A549 (cell line): ENCODE measurements around the gene HOXD11. TPM values are rescaled to one million over a fixed set of nuclear protein-coding genes. Genes with fewer than 3 reads are reported as not detected.

Experiments used
- ATAC-seq, 2 experiments: fragments of 200-7000 bp in 1 of 2; fragments of >200 bp in 1 of 2; cut with Nextera tagmentation in 1 of 2; cut with Tn5 transposase in 1 of 2; 3 replicates each; pipeline versions ENCODE4 v1.8.0 to v1.9.1; 2018 to 2020; ENCODE audit warnings: mild to moderate bottlenecking in 1 of 2, moderate library complexity in 1 of 2
- CTCF ChIA-PET: fragments of 300-600 bp; sonication (Branson Sonifier 250); formaldehyde crosslinking; extraction: SDS; loops from one replicate; lab custom pipeline; 2021; ENCODE audit warnings: antibody characterized with exemption, inconsistent platforms; lab: Yijun Ruan, JAX
- POLR2A ChIA-PET: fragments of 350-600 bp; formaldehyde crosslinking; extraction: SDS; loops from one replicate; lab custom pipeline; 2021; ENCODE audit warnings: antibody characterized with exemption, inconsistent platforms; lab: Yijun Ruan, JAX
- DNase-seq, 2 experiments: peaks; one replicate each; pipeline versions ENCODE4 v3.0.0 to v3.0.0-alpha.2; 2011 to 2016; ENCODE audit warnings: low read depth in 1 of 2, low spot score in 1 of 2
- FAIRE-seq: peaks from 2 replicates; lab custom pipeline; 2011; peaks lifted over from hg19 to GRCh38; lab: Jason Lieb, UNC
- H3K27ac ChIP-seq, 2 experiments: fragments of >200 bp; sonication (Bioruptor Twin); formaldehyde crosslinking; 3 replicates each; pipeline ENCODE4 v1.5.1; 2016 to 2017
- H3K4me1 ChIP-seq: fragments of >200 bp; sonication (Bioruptor Twin); formaldehyde crosslinking; 3 replicates; pipeline ENCODE4 v1.6.1; 2016
- H3K4me2 ChIP-seq: fragments of >200 bp; sonication (Bioruptor Twin); formaldehyde crosslinking; 3 replicates; pipeline ENCODE4 v1.6.1; 2016
- H3K4me3 ChIP-seq: fragments of >200 bp; sonication (Bioruptor Twin); formaldehyde crosslinking; 3 replicates; pipeline ENCODE4 v1.5.1; 2016
- H3K9me3 ChIP-seq: fragments of >200 bp; sonication (Bioruptor Twin); formaldehyde crosslinking; 3 replicates; pipeline ENCODE4 v1.6.1; 2016
- CBX8 ChIP-seq: fragments of 200-600 bp; sonication (generic); IDR thresholded peaks from 2 replicates; pipeline ENCODE4 v1.6.1; 2016
- CHD2 ChIP-seq: fragments of 150-350 bp; IDR thresholded peaks from 2 replicates; pipeline ENCODE4 v1.6.1; 2014; ENCODE audit warnings: low read length; ENCODE audit not compliant: partially characterized antibody
- CHD4 ChIP-seq: fragments of 200-600 bp; sonication (generic); IDR thresholded peaks from 2 replicates; pipeline ENCODE4 v1.6.1; 2016; ENCODE audit warnings: antibody characterized with exemption, mild to moderate bottlenecking, borderline replicate concordance
- FOSL2 ChIP-seq, 2 experiments: fragments of 450-650 bp in 1 of 2; fragments of >200 bp in 1 of 2; sonication (Bioruptor Twin) in 1 of 2; formaldehyde crosslinking; IDR thresholded peaks; 2 replicates each; pipeline versions ENCODE4 v1.5.0 to v1.6.1; 2016 to 2020; ENCODE audit warnings: mild to moderate bottlenecking in 1 of 2, moderate library complexity in 1 of 2
- FOXS1 ChIP-seq: fragments of 250-450 bp; sonication (Bioruptor Pico); IDR thresholded peaks from 2 replicates; pipeline ENCODE4 v1.5.0; 2020; ENCODE audit warnings: mild to moderate bottlenecking, moderate library complexity
- HOXB13 ChIP-seq: fragments of 250-450 bp; sonication (Bioruptor Pico); IDR thresholded peaks from 2 replicates; pipeline ENCODE4 v1.5.0; 2020; ENCODE audit warnings: low read depth, mild to moderate bottlenecking, moderate library complexity
- KDM5A ChIP-seq: fragments of 200-600 bp; sonication (generic); IDR thresholded peaks from 2 replicates; pipeline ENCODE4 v1.6.1; 2016; ENCODE audit warnings: antibody characterized with exemption, mild to moderate bottlenecking
- NPAS2 ChIP-seq: fragments of 250-450 bp; sonication (Bioruptor Pico); IDR thresholded peaks from 2 replicates; pipeline ENCODE4 v1.8.0; 2022; ENCODE audit warnings: mild to moderate bottlenecking, moderate library complexity, borderline replicate concordance
- POLR2A ChIP-seq: IDR thresholded peaks from 2 replicates; pipeline ENCODE4 v1.6.1; 2012; ENCODE audit warnings: mild to moderate bottlenecking, low read length
- RARB ChIP-seq: fragments of 250-450 bp; sonication (Bioruptor Pico); IDR thresholded peaks from 2 replicates; pipeline ENCODE4 v1.8.0; 2021; ENCODE audit warnings: mild to moderate bottlenecking, moderate library complexity
- RCOR1 ChIP-seq: fragments of 150-350 bp; IDR thresholded peaks from 2 replicates; pipeline ENCODE4 v1.6.1; 2014; ENCODE audit warnings: antibody characterized with exemption, low read length, low read depth
- RFX5 ChIP-seq: fragments of 450-650 bp; IDR thresholded peaks from 2 replicates; pipeline ENCODE4 v1.7.1; 2014; ENCODE audit warnings: antibody characterized with exemption, mild to moderate bottlenecking, moderate library complexity
- RNF2 ChIP-seq: fragments of 200-600 bp; sonication (generic); IDR thresholded peaks from 2 replicates; pipeline ENCODE4 v1.6.1; 2016; ENCODE audit warnings: low read depth, mild to moderate bottlenecking, antibody characterized with exemption, moderate library complexity, borderline replicate concordance
- SMC3 ChIP-seq: fragments of >200 bp; sonication (Bioruptor Twin); formaldehyde crosslinking; IDR thresholded peaks from 3 replicates; pipeline ENCODE4 v1.6.1; 2018; ENCODE audit warnings: inconsistent platforms
- ZC3H11A ChIP-seq: fragments of 450-650 bp; IDR thresholded peaks from 2 replicates; pipeline ENCODE4 v1.6.1; 2014; ENCODE audit warnings: antibody characterized with exemption, mild to moderate bottlenecking
- ZFP36 ChIP-seq: fragments of 450-650 bp; IDR thresholded peaks from 2 replicates; pipeline ENCODE4 v1.6.1; 2014; ENCODE audit warnings: borderline replicate concordance; ENCODE audit not compliant: partially characterized antibody
- ZNF302 ChIP-seq: fragments of 250-450 bp; sonication (Bioruptor Pico); IDR thresholded peaks from 2 replicates; pipeline ENCODE4 v1.9.0; 2021; ENCODE audit warnings: inconsistent platforms, mild to moderate bottlenecking, moderate library complexity
- WGBS: methylation state at CpG from one replicate; pipeline ENCODE4 v1.1.6; 2017; ENCODE audit errors: missing lambda C conversion rate; 5-methylcytosine and 5-hydroxymethylcytosine counted together
- polyA plus RNA-seq, 4 experiments: library from polyadenylated mRNA; depleted of rRNA in 3 of 4; stranded (reverse); fragments of >200 nt; fragmentation: RNase III in 1 of 4; extraction: RNeasy Plus Mini Kit Qiagen cat#74134 plus additional on column Dnase treatment in 1 of 4; gene quantifications; 2 replicates in 3 of 4; 3 replicates in 1 of 4; pipeline ENCODE4 v1.2.3, GENCODE V29; 2011 to 2017
- TF ChIP-seq, protein P1 (sequence below): fragments of 250-450 bp; sonication (Bioruptor Pico); IDR thresholded peaks from 2 replicates; pipeline ENCODE4 v1.5.0; 2021; ENCODE audit warnings: mild to moderate bottlenecking, moderate library complexity, borderline replicate concordance
- TF ChIP-seq, protein P2 (sequence below): IDR thresholded peaks from 2 replicates; pipeline ENCODE4 v1.6.1; 2012
- TF ChIP-seq, protein P3 (sequence below): IDR thresholded peaks from 2 replicates; pipeline ENCODE4 v1.6.1; 2012; ENCODE audit warnings: low read depth, borderline replicate concordance
- TF ChIP-seq, protein P4 (sequence below): IDR thresholded peaks from 2 replicates; pipeline ENCODE4 v1.6.1; 2012
- TF ChIP-seq, protein P5 (sequence below): fragments of 150-350 bp; IDR thresholded peaks from 2 replicates; pipeline ENCODE4 v1.6.1; 2014; ENCODE audit warnings: low read depth, mild to moderate bottlenecking, low read length
- TF ChIP-seq, protein P6 (sequence below): fragments of >200 bp; sonication (Bioruptor Twin); formaldehyde crosslinking; IDR thresholded peaks from 2 replicates; pipeline ENCODE4 v1.6.1; 2016

HOXD11 gene
- polyA plus RNA-seq, 2 of the 4 experiments (the other 2 are of a cell fraction): 2.6 to 4.8 TPM

DNA sequence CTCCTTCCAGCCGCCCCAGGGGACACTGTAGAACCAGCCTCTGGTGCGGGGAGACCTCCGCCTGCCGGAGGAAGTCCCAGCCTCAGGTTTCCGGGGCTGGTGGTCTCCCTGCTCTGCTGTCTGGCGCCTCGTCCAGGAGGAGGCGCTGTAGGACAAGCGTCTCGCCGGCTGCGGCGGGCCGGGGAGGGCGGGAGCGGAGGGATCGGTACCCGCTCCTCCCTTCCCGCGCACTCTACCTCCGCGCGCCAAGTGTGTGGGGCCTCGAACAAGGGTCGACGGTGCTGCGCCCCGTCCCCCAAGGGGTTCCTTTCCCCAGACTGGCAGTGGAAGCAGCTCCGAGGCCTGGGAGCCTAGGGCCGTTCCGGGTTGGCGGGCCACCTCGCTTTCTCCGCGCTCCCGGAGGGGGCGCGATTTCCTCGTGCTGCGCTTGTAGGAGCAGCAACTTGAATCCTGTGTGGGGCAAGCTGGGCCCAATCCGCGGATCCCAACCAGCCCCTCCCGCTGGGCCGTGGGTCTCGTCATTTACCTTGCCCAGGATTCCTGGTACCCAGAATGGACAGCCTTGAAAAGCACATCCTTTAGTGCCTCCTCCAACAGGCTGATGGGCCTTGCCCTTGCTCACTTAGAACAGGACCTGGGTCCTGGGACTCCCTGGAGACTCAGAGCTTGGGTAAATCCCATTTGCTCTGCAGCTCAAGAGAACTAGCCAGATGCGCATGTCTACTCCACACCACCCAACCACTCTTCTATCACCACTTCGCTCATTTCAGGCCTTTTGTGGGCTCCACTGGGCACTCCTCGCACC is 33.6 kb downstream of the HOXD11 start (continued):
- TF ChIP-seq, protein P1, sequence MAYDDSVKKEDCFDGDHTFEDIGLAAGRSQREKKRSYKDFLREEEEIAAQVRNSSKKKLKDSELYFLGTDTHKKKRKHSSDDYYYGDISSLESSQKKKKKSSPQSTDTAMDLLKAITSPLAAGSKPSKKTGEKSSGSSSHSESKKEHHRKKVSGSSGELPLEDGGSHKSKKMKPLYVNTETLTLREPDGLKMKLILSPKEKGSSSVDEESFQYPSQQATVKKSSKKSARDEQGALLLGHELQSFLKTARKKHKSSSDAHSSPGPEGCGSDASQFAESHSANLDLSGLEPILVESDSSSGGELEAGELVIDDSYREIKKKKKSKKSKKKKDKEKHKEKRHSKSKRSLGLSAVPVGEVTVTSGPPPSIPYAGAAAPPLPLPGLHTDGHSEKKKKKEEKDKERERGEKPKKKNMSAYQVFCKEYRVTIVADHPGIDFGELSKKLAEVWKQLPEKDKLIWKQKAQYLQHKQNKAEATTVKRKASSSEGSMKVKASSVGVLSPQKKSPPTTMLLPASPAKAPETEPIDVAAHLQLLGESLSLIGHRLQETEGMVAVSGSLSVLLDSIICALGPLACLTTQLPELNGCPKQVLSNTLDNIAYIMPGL (CRISPR knock-in tag): peak; percentile 87; the same call in 1 of the 2 replicates
- TF ChIP-seq POLR2A (peak; percentile 32; the same call in 1 of the 2 replicates), CHD2 (no peak), RNF2 (no peak)
- TF ChIP-seq, protein P2, sequence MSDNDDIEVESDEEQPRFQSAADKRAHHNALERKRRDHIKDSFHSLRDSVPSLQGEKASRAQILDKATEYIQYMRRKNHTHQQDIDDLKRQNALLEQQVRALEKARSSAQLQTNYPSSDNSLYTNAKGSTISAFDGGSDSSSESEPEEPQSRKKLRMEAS: peak; percentile 88
- TF ChIP-seq, protein P3, sequence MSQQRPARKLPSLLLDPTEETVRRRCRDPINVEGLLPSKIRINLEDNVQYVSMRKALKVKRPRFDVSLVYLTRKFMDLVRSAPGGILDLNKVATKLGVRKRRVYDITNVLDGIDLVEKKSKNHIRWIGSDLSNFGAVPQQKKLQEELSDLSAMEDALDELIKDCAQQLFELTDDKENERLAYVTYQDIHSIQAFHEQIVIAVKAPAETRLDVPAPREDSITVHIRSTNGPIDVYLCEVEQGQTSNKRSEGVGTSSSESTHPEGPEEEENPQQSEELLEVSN: peak; percentile 95

DNA sequence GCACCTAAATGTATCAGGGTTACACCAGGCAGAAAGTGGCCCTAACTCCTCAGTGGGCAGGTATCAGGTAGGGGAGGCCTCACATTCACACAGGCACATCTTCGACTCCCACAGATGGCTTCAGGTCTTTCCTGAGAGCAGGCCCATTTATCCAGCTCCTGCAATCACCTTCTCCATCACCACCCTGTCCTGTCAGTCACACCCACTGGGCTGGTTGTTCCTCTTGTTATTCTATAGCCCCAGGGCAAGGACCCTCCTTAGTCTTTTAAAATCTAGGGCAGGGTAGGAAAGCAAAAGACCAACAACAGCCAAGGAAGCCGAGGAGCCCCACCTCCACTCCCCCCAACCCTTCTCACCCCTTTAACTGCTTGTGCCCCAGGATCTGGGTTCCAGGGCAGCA is 35.2 kb downstream of the HOXD11 start:
- CTCF ChIA-PET: interaction anchor here (0.6 to 11.6 kb wide), 7 partner anchors 11 to 587 kb away, joined by 3 to 196 read pairs (median 46); no protein-coding TSS in a partner anchor
- no peaks in the 10 kb centered on the region for H3K4me1 ChIP-seq
- TF ChIP-seq, protein P1 (CRISPR knock-in tag): no peak
- TF ChIP-seq, protein P4, sequence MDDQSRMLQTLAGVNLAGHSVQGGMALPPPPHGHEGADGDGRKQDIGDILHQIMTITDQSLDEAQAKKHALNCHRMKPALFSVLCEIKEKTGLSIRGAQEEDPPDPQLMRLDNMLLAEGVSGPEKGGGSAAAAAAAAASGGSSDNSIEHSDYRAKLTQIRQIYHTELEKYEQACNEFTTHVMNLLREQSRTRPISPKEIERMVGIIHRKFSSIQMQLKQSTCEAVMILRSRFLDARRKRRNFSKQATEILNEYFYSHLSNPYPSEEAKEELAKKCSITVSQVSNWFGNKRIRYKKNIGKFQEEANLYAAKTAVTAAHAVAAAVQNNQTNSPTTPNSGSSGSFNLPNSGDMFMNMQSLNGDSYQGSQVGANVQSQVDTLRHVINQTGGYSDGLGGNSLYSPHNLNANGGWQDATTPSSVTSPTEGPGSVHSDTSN: no peak
- no peak for TF ChIP-seq SMC3
- TF ChIP-seq CHD4: no peak
- TF ChIP-seq KDM5A: no peak
- TF ChIP-seq HOXB13 (CRISPR knock-in tag): no peak
- no peak for TF ChIP-seq RCOR1
- TF ChIP-seq ZNF302: no peak
- no peak for TF ChIP-seq FOSL2 (IDR thresholded peaks at IDR 0.05)
- TF ChIP-seq FOSL2 (CRISPR knock-in tag; IDR thresholded peaks at IDR 0.05): no peak
- TF ChIP-seq ZFP36: no peak
- TF ChIP-seq CBX8: no peak
- TF ChIP-seq RFX5: no peak
- TF ChIP-seq, protein P3: no peak
- TF ChIP-seq ZC3H11A: no peak
- no peak for TF ChIP-seq NPAS2 (CRISPR knock-in tag)
- no peak for TF ChIP-seq CHD2
- TF ChIP-seq, protein P5, sequence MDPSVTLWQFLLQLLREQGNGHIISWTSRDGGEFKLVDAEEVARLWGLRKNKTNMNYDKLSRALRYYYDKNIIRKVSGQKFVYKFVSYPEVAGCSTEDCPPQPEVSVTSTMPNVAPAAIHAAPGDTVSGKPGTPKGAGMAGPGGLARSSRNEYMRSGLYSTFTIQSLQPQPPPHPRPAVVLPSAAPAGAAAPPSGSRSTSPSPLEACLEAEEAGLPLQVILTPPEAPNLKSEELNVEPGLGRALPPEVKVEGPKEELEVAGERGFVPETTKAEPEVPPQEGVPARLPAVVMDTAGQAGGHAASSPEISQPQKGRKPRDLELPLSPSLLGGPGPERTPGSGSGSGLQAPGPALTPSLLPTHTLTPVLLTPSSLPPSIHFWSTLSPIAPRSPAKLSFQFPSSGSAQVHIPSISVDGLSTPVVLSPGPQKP: no peak
- TF ChIP-seq RARB (CRISPR knock-in tag): no peak
- TF ChIP-seq, protein P6, sequence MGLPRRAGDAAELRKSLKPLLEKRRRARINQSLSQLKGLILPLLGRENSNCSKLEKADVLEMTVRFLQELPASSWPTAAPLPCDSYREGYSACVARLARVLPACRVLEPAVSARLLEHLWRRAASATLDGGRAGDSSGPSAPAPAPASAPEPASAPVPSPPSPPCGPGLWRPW: no peak
- TF ChIP-seq FOXS1 (CRISPR knock-in tag): no peak
- TF ChIP-seq, all 56 proteins: peak for 0
- no peaks in the 10 kb centered on the region for H3K9me3 ChIP-seq
- no peak for ATAC-seq
- 85% methylated on average over 2 of the region's 2 CpGs for WGBS
- no peak overlapping the region for H3K4me3 ChIP-seq
- no peak for DNase-seq
- no peak for FAIRE-seq
- POLR2A ChIA-PET: no interaction called here
- H3K27ac ChIP-seq: no peak overlapping the region
- no peak overlapping the region for H3K4me2 ChIP-seq
